Islet precursor cell (in vitro differentiated cells): Measurements from ENCODE around the gene ACOT2.

ENCODE experiments used
- DNase-seq: peaks from one replicate; pipeline ENCODE4 v3.0.0-alpha.2; 2018

Gene ACOT2

GRCh38 chr14:73616831-73617230, 47.8 kb downstream of the ACOT2 start:
- DNase-seq = no peak

- DNase-seq = no peak
Observed at GRCh38 chr14:73619524-73619923, 50.5 kb downstream of the ACOT2 start.

GRCh38 chr14:73620268-73620667, 51.3 kb downstream of the ACOT2 start:
- DNase-seq = no peak

- DNase-seq = no peak
Observed at GRCh38 chr14:73623504-73624054, 54.6 kb downstream of the ACOT2 start.
